ENCODE data around the gene LRRC4C.

DNA sequence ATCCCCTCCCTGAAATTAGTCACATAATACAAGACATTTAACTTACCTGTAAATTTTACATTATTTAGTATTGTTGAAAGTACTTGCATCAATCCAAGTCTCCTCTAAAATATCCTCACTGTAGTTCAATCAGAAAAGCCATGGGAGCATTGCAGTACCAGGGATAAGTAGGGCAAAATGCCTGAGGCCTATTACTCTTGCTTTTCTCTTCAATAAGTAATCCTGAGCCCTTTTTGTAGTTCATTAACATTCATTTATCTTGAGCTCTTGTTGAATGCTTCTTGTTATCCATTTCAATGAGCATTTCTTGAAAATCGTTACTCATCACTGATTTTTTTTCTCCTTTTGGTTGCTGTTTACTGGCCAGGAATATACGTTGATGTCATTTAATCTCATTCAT, 414.7 kb downstream of the LRRC4C start:
- TF ChIP-seq, protein P1, sequence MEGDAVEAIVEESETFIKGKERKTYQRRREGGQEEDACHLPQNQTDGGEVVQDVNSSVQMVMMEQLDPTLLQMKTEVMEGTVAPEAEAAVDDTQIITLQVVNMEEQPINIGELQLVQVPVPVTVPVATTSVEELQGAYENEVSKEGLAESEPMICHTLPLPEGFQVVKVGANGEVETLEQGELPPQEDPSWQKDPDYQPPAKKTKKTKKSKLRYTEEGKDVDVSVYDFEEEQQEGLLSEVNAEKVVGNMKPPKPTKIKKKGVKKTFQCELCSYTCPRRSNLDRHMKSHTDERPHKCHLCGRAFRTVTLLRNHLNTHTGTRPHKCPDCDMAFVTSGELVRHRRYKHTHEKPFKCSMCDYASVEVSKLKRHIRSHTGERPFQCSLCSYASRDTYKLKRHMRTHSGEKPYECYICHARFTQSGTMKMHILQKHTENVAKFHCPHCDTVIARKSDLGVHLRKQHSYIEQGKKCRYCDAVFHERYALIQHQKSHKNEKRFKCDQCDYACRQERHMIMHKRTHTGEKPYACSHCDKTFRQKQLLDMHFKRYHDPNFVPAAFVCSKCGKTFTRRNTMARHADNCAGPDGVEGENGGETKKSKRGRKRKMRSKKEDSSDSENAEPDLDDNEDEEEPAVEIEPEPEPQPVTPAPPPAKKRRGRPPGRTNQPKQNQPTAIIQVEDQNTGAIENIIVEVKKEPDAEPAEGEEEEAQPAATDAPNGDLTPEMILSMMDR (IDR thresholded peaks at IDR 0.05), result no peak
- no peak for TF ChIP-seq POLR2A (IDR thresholded peaks at IDR 0.05)

Data from heart left ventricle (tissue), 13 donors.